ENCODE data around the gene RTP5. TPM values are rescaled to one million over a fixed set of nuclear protein-coding genes. Genes with fewer than 3 reads are reported as not detected.

Gene RTP5
- polyA plus RNA-seq, 1 of the 3 experiments (the other 2 are of a cell fraction), result not detected

- CTCF ChIA-PET, result interaction anchor here (1.4 to 1.7 kb wide), 2 partner anchors 10 to 15 kb away, joined by 4 to 5 read pairs; no protein-coding TSS in a partner anchor
- Histone ChIP-seq H3F3A (replicated peaks; ENCODE audit: insufficient read depth) (no peaks in the 10 kb centered on the region), H3K27me3 (ENCODE audit: insufficient read depth) (no peaks in the 10 kb centered on the region), H3K4me1 (ENCODE audit: control insufficient read depth in 1 of 2, insufficient read depth in 2 of 2, low read depth in 1 of 2, low read length in 1 of 2) (peaks cover 0 to 11% of the 10 kb centered on the region in 2 experiments; a peak in 1 of 4 replicates), H3K79me2 (ENCODE audit: insufficient read depth) (no peaks in the 10 kb centered on the region), H3K36me3 (replicated peaks in 1 of 2; ENCODE audit: control insufficient read depth in 1 of 2, insufficient read depth in 2 of 2, low read length in 1 of 2) (no peaks in the 10 kb centered on the region), H3K9ac (no peak overlapping the region), H3K9me3 (no peaks in the 10 kb centered on the region), H4K20me1 (ENCODE audit: insufficient read depth) (no peaks in the 10 kb centered on the region), H3K4me2 (no peak overlapping the region), H3K9me2 (no peaks in the 10 kb centered on the region), H3K4me3 (ENCODE audit: low read depth in 2 of 2, low read length in 1 of 2) (no peak overlapping the region), H2AFZ (ENCODE audit: low read depth) (no peak overlapping the region), H3K27ac (ENCODE audit: low read depth in 2 of 2, low read length in 1 of 2) (no peak overlapping the region)
- DNase-seq, result no peak
- POLR2A ChIA-PET, result no interaction called here
- WGBS (ENCODE audit: low lambda C conversion rate), result 88% methylated on average over 20 of the region's 37 CpGs
- TF ChIP-seq EZH2phosphoT487 (IDR thresholded peaks at IDR 0.05; ENCODE audit: borderline replicate concordance, low read depth) (no peak), RXRA (IDR thresholded peaks at IDR 0.05; ENCODE audit: borderline replicate concordance, low read depth) (no peak), ZBTB33 (IDR thresholded peaks at IDR 0.05; ENCODE audit: borderline replicate concordance, low read depth) (no peak), TCF12 (IDR thresholded peaks at IDR 0.05) (no peak), USF2 (IDR thresholded peaks at IDR 0.05; ENCODE audit: borderline replicate concordance, low read depth, low read length) (no peak), TAF1 (IDR thresholded peaks at IDR 0.05; ENCODE audit: borderline replicate concordance, low read depth, low read length) (no peak), MEF2A (IDR thresholded peaks at IDR 0.05; ENCODE audit: borderline replicate concordance, low read depth) (no peak), ELF1 (IDR thresholded peaks at IDR 0.05) (no peak)
Observed at GRCh38 chr2:241844831-241845578, 24.5 kb upstream of the RTP5 start.

- H3K36me3 ChIP-seq (replicated peaks in 1 of 2; ENCODE audit: control insufficient read depth in 1 of 2, insufficient read depth in 2 of 2, low read length in 1 of 2), result no peaks in the 10 kb centered on the region
- no peaks in the 10 kb centered on the region for H4K20me1 ChIP-seq (ENCODE audit: insufficient read depth)
- no peak for TF ChIP-seq RCOR1 (IDR thresholded peaks at IDR 0.05; ENCODE audit: low read length)
- TF ChIP-seq REST (IDR thresholded peaks at IDR 0.05; ENCODE audit: low read depth, low read length), result no peak
- TF ChIP-seq MEF2A (IDR thresholded peaks at IDR 0.05; ENCODE audit: borderline replicate concordance, low read depth), result no peak
- no peak for TF ChIP-seq CTCF (IDR thresholded peaks at IDR 0.05)
- no peaks in the 10 kb centered on the region for H3K9me3 ChIP-seq
- no peaks in the 10 kb centered on the region for H3F3A ChIP-seq (replicated peaks; ENCODE audit: insufficient read depth)
- no peaks in the 10 kb centered on the region for H3K9me2 ChIP-seq
- H2AFZ ChIP-seq (ENCODE audit: low read depth), result no peak overlapping the region
- peaks cover 0 to 18% of the 10 kb centered on the region in 2 experiments; a peak in 1 of 4 replicates for H3K4me1 ChIP-seq (ENCODE audit: control insufficient read depth in 1 of 2, insufficient read depth in 2 of 2, low read depth in 1 of 2, low read length in 1 of 2)
- no peak overlapping the region for H3K27ac ChIP-seq (ENCODE audit: low read depth in 2 of 2, low read length in 1 of 2)
- ChIA-PET CTCF (interaction anchor here (0.8 kb wide), 1 partner anchor 10 kb away, joined by 5 read pairs; no protein-coding TSS in a partner anchor), POLR2A (no interaction called here)
- H3K79me2 ChIP-seq (ENCODE audit: insufficient read depth), result no peaks in the 10 kb centered on the region
- no peaks in the 10 kb centered on the region for H3K27me3 ChIP-seq (ENCODE audit: insufficient read depth)
- H3K4me2 ChIP-seq, result no peak overlapping the region
- H3K4me3 ChIP-seq (ENCODE audit: low read depth in 2 of 2, low read length in 1 of 2), result no peak overlapping the region
- 86% methylated on average over 20 of the region's 22 CpGs for WGBS (ENCODE audit: low lambda C conversion rate)
- H3K9ac ChIP-seq, result no peak overlapping the region
- no peak for DNase-seq
Observed at GRCh38 chr2:241846406-241846805, 23.1 kb upstream of the RTP5 start.
